MM.1S (cell line): ENCODE results near the gene KBTBD3.

Experiments used
- EZH2 ChIP-seq: fragments of 300-600 bp; sonication (generic); optimal IDR thresholded peaks from 2 replicates; pipeline ENCODE3; 2017; ENCODE audit warnings: low read depth, mild to moderate bottlenecking, antibody characterized with exemption, low read length, mixed read lengths
- EZH2phosphoT487 ChIP-seq: fragments of 300-600 bp; sonication (generic); IDR thresholded peaks from 2 replicates; pipeline ENCODE4 v1.6.1; 2018; ENCODE audit warnings: antibody characterized with exemption, low read length
- TF ChIP-seq, protein P1 (sequence below): fragments of 300-600 bp; sonication (generic); IDR thresholded peaks from 2 replicates; pipeline ENCODE4 v1.5.1; 2016; ENCODE audit warnings: antibody characterized with exemption, low read length, mixed read lengths

DNA sequence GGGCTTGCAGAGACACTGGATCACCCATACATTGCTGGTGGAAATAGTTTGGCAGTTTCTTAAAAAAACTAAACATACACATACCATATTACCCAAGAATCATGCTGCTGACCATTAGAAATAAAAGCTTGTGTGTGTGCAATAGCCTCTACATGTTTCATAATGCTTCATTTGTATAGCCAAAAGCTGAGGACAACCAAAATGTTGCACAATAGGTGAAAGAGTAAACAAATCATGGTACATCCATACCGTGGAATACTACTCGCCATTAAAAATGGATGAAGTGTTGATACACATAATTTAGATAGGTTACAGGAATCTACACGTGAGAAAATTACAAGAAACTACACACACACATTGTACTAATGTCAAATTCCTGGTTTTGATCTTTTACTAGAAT lies 6.5 kb downstream of the KBTBD3 start:
- TF ChIP-seq, protein P1, sequence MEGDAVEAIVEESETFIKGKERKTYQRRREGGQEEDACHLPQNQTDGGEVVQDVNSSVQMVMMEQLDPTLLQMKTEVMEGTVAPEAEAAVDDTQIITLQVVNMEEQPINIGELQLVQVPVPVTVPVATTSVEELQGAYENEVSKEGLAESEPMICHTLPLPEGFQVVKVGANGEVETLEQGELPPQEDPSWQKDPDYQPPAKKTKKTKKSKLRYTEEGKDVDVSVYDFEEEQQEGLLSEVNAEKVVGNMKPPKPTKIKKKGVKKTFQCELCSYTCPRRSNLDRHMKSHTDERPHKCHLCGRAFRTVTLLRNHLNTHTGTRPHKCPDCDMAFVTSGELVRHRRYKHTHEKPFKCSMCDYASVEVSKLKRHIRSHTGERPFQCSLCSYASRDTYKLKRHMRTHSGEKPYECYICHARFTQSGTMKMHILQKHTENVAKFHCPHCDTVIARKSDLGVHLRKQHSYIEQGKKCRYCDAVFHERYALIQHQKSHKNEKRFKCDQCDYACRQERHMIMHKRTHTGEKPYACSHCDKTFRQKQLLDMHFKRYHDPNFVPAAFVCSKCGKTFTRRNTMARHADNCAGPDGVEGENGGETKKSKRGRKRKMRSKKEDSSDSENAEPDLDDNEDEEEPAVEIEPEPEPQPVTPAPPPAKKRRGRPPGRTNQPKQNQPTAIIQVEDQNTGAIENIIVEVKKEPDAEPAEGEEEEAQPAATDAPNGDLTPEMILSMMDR: no peak
- TF ChIP-seq EZH2 (no peak), EZH2phosphoT487 (no peak)
